Omental fat pad (tissue), 4 donors: ENCODE results near the gene NUDT21. TPM values are rescaled to one million over a fixed set of nuclear protein-coding genes. Genes with fewer than 3 reads are reported as not detected.

Source experiments
- ATAC-seq: fragments of 150-250 bp; one replicate; pipeline ENCODE4 v1.9.1; 2016; ENCODE audit warnings: mild to moderate bottlenecking, moderate library complexity; ENCODE audit not compliant: low FRiP score
- DNase-seq: peaks from one replicate; pipeline ENCODE4 v3.0.0-alpha.2; 2019; ENCODE audit warnings: low spot score
- total RNA-seq, 4 donors: library from RNA; depleted of rRNA; stranded (reverse); fragments of >200 nt; gene quantifications; one replicate each; pipeline ENCODE4 v1.1.0, GENCODE V29; 2016
- TF ChIP-seq, protein P1 (sequence below), 3 donors: fragments of 450-650 bp; IDR thresholded peaks; one replicate each; pipeline ENCODE4 v1.5.1; 2016 to 2017; ENCODE audit warnings: antibody characterized with exemption in 3 of 3, mild to moderate bottlenecking in 3 of 3, moderate library complexity in 2 of 3

The NUDT21 gene
- total RNA-seq, 4 donors from 2014 or later: 41.6 to 53.4 (median 46.0) TPM

DNA sequence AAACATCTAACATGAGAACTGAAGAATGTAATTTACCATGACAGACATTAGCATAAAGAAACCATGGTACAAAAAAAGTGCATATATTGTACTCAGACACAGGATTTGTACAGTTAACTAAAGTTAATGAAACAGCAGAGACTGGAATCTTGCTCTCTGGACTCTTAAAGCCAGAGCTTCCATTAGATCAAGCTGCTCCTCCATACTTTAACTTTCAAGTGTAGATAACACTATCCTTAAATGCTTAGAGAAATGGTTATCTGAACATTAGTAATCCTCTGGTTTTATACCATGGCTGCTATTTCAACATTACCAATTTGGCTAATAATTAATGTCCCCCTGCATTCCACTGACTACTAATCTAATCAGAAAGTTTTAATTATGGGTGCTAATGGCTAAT, 3.1 kb downstream of the NUDT21 start:
- TF ChIP-seq, protein P1, sequence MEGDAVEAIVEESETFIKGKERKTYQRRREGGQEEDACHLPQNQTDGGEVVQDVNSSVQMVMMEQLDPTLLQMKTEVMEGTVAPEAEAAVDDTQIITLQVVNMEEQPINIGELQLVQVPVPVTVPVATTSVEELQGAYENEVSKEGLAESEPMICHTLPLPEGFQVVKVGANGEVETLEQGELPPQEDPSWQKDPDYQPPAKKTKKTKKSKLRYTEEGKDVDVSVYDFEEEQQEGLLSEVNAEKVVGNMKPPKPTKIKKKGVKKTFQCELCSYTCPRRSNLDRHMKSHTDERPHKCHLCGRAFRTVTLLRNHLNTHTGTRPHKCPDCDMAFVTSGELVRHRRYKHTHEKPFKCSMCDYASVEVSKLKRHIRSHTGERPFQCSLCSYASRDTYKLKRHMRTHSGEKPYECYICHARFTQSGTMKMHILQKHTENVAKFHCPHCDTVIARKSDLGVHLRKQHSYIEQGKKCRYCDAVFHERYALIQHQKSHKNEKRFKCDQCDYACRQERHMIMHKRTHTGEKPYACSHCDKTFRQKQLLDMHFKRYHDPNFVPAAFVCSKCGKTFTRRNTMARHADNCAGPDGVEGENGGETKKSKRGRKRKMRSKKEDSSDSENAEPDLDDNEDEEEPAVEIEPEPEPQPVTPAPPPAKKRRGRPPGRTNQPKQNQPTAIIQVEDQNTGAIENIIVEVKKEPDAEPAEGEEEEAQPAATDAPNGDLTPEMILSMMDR (IDR thresholded peaks at IDR 0.05): no peak
- no peak for ATAC-seq

DNA sequence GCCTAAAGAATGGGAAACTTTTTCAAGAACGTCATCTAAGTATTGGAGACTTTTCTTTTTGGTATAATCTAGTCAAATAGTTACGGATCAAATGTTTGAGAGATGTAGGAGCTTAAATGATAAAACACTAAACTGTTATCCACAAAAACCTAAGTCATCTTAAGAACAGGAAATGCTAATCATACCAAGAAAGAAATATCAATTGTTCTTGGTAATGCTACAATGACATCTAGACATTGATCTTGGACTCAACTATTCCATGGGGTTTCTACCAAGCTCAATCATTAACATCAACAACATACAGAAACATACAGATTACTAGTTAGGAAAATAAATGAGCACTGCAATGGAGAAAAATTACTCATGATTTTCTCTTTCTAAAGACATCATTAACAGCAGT, 3.8 kb downstream of the NUDT21 start:
- TF ChIP-seq, protein P1 (IDR thresholded peaks at IDR 0.05): no peak
- DNase-seq: no peak
- ATAC-seq: no peak

More for the DNA sequence above, 3.1 kb downstream of the NUDT21 start:
- DNase-seq: no peak

DNA sequence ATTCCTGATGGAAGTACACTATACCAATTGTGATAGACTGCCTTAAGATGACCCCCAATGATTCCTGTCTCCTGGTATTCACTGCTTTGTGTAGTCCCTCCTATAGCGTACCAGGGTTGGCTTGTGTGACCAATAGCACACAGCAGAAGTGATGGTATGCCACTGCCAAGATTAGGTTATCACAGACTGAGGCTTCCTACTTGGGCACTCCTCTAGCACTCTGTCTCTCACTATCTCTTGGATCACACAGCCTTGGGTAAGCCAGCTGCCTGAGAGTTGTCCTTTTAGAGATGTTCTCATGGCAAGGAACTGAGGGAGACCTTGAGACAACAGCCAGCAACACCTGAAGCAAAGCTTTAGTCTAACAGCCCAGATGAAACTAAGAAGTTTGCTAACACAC, 13.1 kb downstream of the NUDT21 start:
- TF ChIP-seq, protein P1 (IDR thresholded peaks at IDR 0.05): no peak
- ATAC-seq: no peak

DNA sequence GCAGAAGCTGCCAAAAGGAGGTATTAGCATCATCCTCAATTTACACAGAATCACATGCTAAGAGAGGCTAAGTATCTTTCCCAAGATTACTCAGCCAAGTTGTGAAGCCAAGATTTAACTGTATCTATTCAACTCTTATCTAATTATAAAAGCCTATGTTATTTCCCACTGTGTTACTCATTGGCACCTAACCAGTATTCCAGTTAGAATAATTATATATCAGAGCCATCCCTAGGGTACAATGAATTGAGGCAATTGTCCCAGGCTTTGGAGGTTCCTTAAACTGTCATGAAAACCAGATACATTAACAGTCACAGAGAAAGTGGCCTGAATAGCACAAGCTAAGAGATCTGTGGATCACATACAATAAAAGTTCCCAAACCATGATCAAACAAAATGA, 14.9 kb downstream of the NUDT21 start:
- no peak for ATAC-seq
- TF ChIP-seq, protein P1 (IDR thresholded peaks at IDR 0.05): no peak
- DNase-seq: no peak

More for the DNA sequence above, 13.1 kb downstream of the NUDT21 start:
- no peak for DNase-seq

DNA sequence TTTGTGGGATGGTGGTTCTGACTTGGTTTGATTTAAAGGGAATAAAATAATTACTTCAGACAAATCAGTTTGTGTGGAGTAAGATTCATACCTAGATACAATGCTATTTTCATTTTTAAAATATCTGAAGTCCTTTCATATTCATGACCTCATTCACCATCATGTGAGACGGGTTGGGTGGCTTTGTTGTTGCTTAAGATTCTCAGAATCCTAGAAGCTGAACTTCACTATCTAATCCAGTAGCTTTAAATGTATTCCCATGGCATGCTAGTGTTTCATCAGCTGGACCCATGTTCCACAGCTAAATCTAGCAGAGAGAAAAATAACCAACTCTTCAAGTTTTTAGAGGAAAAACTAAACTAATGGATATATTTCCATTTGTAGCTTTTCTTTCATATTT, 23.0 kb downstream of the NUDT21 start:
- DNase-seq: no peak
- ATAC-seq: no peak
- TF ChIP-seq, protein P1 (IDR thresholded peaks at IDR 0.05): no peak

DNA sequence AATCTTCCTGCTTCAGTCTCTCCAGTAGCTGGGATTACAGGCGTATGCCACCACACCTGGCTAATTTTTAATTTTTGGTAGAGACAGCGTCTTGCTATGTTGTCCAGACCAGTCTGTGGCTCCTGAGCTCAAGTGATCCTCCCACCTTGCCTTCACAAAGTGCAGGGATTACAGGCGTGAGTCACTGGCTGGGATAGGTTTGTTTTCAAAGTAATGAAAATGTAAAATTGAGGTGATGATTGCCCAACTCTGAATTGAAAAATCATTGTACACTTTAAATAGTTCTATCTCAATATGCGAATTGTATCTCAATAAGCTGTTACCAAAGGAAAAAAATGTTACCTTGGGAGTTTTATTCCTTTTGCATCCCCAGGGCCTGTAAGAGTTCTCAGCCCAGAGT, 24.5 kb downstream of the NUDT21 start:
- no peak for ATAC-seq

DNA sequence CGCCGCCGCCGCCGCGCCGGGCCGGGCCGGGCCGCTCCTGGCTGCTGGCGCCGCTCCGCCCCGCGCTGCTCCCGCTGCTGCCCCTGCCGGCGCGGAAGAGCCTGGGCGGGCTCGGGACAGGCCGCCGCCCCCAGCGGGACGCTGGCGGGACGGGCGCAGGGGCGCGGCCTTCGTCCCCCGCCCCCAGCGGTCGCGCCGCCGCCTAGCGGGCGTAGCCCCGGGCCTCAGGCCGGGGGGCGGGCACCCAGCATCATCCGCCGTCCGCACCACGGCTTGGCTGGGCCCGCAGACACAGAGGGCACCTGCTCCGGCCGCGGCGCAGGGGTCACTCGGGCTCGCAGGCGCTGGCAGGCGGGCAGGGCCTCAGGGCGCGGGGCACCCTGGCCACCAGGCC, 25.7 kb downstream of the NUDT21 start, which contains the start of gene AMFR:
Gene AMFR, minus strand, starts transcription at position 107 of the 394 bp plus-strand sequence. CDS start 218 bp downstream, outside the sequence.
- DNase-seq: no peak
- TF ChIP-seq, protein P1 (IDR thresholded peaks at IDR 0.05): peak in 1 of 3 donors; percentile 70
- ATAC-seq: peak; percentile 97

More for the DNA sequence above, 24.5 kb downstream of the NUDT21 start:
- TF ChIP-seq, protein P1 (IDR thresholded peaks at IDR 0.05): no peak
- no peak for DNase-seq
